ENCODE measurements around the gene GREM2.

DNA sequence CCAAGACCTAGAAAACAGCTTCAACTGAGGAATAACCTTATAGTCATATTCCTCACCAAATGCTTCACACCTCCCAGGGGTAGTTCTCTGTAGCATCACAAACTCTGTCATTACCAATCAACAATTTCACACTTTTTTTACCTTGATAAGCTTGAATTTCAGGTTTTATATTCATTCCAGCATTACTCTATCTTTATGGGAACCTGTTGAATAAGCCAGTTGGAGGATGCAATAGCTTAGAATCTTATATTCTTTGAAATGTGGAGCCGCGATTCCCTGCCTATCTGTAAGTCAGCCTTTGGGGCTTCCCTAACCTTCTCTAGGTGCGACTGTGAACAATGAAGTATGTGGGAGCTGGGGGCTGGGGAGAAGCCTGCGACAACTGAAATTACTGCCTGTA lies 145.4 kb downstream of the GREM2 start:
- TF ChIP-seq CHD2 (IDR thresholded peaks at IDR 0.05; ENCODE audit: low read length, partially characterized antibody) (no peak), HOXA7 (CRISPR knock-in tag; IDR thresholded peaks at IDR 0.05) (no peak), ESRRA (IDR thresholded peaks at IDR 0.05; ENCODE audit: borderline replicate concordance, low read length) (no peak), CEBPB (IDR thresholded peaks at IDR 0.05) (no peak), RFX5 (IDR thresholded peaks at IDR 0.05) (no peak), MAZ (IDR thresholded peaks at IDR 0.05; ENCODE audit: borderline replicate concordance, low read depth, low read length) (no peak)
- TF ChIP-seq, protein P1, sequence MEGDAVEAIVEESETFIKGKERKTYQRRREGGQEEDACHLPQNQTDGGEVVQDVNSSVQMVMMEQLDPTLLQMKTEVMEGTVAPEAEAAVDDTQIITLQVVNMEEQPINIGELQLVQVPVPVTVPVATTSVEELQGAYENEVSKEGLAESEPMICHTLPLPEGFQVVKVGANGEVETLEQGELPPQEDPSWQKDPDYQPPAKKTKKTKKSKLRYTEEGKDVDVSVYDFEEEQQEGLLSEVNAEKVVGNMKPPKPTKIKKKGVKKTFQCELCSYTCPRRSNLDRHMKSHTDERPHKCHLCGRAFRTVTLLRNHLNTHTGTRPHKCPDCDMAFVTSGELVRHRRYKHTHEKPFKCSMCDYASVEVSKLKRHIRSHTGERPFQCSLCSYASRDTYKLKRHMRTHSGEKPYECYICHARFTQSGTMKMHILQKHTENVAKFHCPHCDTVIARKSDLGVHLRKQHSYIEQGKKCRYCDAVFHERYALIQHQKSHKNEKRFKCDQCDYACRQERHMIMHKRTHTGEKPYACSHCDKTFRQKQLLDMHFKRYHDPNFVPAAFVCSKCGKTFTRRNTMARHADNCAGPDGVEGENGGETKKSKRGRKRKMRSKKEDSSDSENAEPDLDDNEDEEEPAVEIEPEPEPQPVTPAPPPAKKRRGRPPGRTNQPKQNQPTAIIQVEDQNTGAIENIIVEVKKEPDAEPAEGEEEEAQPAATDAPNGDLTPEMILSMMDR (IDR thresholded peaks at IDR 0.05): no peak
- TF ChIP-seq, protein P2, sequence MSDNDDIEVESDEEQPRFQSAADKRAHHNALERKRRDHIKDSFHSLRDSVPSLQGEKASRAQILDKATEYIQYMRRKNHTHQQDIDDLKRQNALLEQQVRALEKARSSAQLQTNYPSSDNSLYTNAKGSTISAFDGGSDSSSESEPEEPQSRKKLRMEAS (IDR thresholded peaks at IDR 0.05): no peak

Measured in A549 (cell line).